GM21737 (cell line): ENCODE results near the gene ZCCHC17.

Experiments
- ATAC-seq: cut with Tn5 transposase; IDR thresholded peaks from one replicate; pipeline ENCODE4 v1.9.1; 2021; ENCODE audit warnings: mild to moderate bottlenecking, moderate library complexity; ENCODE audit not compliant: unreplicated experiment

Gene ZCCHC17

DNA sequence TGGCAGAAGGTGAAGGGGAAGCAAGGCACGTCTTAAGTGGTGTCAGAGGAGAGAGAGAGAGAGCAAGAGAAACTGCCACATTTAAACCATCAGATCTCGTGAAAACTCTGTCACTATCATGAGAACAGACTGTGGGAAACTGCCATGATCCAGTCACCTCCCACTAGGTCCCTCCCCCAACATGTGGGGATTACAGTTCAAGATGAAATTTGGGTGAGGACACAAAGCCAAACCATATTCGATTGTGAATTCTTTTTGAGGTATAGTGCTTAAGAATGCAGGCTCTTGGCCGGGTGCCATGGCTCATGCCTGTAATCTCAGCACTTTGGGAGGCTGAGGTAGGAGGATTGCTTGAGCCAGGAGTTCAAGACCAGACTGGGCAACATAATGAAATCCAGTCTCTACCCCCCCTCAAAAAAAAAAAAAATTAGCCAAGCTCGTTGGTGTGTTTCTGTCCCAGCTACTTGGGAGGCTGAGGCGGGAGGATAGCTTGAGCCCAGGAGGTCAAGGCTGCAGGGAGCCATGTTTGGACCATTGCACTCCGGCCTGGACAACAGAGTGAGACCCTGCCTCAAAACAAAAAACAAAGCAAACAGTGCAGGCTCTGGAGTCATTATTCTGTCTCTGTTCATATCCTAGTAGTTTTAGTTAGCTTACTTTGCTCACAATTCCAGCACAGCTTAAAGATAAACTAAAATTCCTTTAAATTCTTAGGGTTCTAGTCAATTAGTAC, 6.0 kb downstream of the ZCCHC17 start:
- no peak for ATAC-seq

GRCh38 chr1:31306278-31306677, 9.4 kb downstream of the ZCCHC17 start:
- ATAC-seq = no peak

- ATAC-seq = no peak
Measured at GRCh38 chr1:31308036-31308435, 11.2 kb downstream of the ZCCHC17 start.

- no peak for ATAC-seq
Measured at GRCh38 chr1:31310198-31310597, 13.4 kb downstream of the ZCCHC17 start.

DNA sequence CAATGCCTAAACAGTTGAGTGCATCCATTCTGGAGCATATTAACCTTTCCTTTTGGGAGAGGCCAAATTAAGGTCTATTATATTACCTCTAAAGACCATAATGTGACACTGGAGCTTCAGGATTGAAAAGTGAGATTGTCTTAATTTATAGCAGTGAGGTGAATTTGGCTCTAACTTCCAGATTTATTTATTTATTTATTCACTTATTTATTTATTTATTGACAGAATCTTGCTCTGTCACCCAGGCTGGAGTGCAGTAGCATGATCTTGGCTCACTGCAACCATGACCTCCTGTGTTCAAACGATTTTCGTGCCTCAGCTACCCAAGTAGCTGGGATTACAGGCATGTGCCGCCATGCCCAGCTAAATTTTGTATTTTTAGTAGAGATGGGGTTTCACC, 19.1 kb downstream of the ZCCHC17 start:
- no peak for ATAC-seq

DNA sequence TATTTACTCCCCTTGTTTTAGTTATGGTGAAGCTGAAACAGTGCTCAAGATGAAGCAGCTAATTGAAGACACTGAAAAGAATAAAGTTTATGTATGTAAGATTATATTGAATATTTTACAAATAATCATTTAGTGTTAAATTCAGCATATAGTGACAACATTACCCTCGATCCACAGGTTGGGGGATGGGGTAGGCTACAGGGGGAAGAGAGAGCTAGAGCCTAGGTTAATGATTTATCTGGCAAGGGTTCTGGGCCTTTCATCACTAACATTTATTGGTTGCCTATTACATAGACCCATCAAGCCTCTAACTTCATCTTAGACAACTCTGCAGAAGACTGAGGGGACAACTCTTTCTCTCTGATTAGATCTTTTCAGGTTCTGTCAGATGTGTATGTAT, 21.3 kb downstream of the ZCCHC17 start:
- ATAC-seq = no peak

DNA sequence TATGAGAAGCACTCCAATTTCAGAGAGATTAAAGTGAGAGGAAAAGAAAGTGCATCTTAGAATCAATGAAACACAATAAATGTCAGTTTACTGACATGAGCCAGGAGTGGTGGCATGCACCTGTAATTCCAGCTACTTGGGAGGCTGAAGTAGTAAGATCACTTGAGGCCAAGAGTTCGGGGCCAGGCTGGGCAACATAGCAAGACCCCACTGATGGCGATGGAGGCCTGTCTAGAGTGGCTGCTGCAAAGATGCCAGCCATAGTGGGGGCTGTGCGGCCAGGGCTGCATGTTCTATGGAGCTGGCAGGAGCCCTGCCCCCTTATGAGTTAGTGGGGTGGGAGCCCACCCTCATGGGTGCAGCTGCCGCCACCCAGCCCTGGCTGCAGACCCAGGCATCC, 27.3 kb downstream of the ZCCHC17 start:
- ATAC-seq = no peak

- ATAC-seq = no peak
Measured at GRCh38 chr1:31324992-31325391, 28.2 kb downstream of the ZCCHC17 start.

- no peak for ATAC-seq
Measured at GRCh38 chr1:31326461-31326860, 29.6 kb downstream of the ZCCHC17 start.

GRCh38 chr1:31327381-31327780, 30.5 kb downstream of the ZCCHC17 start:
- ATAC-seq = no peak

GRCh38 chr1:31335007-31335406, 38.2 kb downstream of the ZCCHC17 start:
- no peak for ATAC-seq

GRCh38 chr1:31336687-31337467, 40.0 kb downstream of the ZCCHC17 start:
- ATAC-seq = no peak

- no peak for ATAC-seq
Measured at GRCh38 chr1:31344503-31344902, 47.7 kb downstream of the ZCCHC17 start.

GRCh38 chr1:31345635-31346034, 48.8 kb downstream of the ZCCHC17 start:
- no peak for ATAC-seq

- ATAC-seq = no peak
Measured at GRCh38 chr1:31346785-31347184, 50.0 kb downstream of the ZCCHC17 start.

- ATAC-seq = peak; percentile 74
Measured at GRCh38 chr1:31348449-31348848, 51.6 kb downstream of the ZCCHC17 start.

DNA sequence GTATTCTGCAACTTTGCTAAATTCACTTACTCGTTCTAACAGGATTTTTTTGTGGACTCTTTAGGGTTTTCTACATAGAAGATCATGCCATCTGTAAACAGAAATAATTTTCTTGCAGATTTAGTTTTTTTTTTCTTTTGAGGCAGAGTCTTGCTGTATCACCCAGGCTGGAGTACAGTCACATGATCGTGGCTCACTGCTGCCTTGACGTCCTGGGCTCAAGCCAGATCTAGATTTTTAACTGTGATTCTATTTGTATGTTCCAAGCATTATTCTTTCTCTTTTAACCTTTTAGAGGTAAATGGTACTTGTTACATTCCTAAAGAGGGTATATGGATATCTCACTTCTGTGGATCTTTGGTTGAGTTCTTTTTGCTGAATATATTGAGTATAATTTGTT, 57.5 kb downstream of the ZCCHC17 start:
- ATAC-seq = no peak

- no peak for ATAC-seq
Measured at GRCh38 chr1:31356427-31356826, 59.6 kb downstream of the ZCCHC17 start.

GRCh38 chr1:31361607-31362006, 64.8 kb downstream of the ZCCHC17 start:
- no peak for ATAC-seq

DNA sequence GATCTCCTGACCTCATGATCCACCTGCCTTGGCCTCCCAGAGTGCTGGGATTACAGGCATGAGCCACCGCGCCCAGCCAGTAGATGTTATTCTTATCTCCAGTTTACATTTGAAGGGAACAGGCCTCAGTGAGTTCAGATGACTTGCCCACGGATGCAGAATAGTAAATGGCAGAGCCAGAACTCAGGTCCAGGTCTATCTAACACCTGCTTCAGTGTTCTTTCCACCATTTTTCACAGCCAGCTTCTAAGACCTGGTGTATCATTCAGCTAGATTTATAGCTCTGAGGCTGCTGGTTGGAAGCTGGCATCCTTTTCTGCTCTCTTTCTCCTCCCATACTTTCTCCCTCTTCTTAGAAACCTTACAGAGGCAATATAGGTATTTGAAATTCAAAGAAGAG, 65.2 kb downstream of the ZCCHC17 start:
- ATAC-seq = no peak

DNA sequence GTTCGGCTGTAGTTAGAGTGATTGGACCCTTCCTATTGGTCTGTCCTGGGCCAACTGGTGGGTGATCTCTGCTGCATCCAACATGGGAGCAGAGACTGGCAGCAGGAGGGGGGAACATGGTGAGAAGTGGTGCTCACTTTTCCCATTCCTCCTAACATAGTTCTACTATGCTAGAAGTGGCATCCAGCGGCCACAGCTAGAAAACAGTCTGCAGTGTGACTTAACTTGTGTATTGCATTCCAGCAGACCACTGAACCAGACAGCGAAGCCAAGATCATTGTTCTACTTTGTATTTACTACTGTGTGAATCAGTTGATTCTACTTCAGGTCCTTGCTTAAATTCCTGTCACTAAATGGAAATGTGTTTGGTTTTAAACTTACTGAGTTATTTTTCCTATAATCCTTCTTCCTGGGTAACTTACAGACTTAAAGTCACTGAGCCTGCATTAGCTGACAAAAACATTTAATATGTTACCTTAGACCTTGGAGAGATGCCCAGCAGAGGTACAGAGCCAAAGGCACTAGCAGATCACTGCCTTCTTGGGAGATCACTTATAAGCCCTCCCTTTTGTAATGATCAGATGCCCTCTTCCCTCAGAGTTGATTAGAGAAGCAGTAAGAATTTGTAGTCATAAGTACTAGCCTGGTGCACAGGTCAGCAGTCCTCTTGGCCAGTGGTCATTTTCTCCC, 67.9 kb downstream of the ZCCHC17 start:
- ATAC-seq = no peak

GRCh38 chr1:31366796-31367195, 70.0 kb downstream of the ZCCHC17 start:
- ATAC-seq = no peak
